Thymus (tissue), 11 donors: Measurements from ENCODE around the gene FAM107A. TPM values are rescaled to one million over a fixed set of nuclear protein-coding genes. Genes with fewer than 3 reads are reported as not detected.
"Not testable (repeated sequence)": the region's sequence is repeated elsewhere in the genome, so short reads cannot be mapped to it uniquely, and the experiment has no call there.

Experiments used
- DNase-seq, 9 donors: peaks; one replicate each; pipeline ENCODE4 v3.0.0-alpha.2; 2013; ENCODE audit warnings: low spot score in 9 of 9, low read depth in 6 of 9, missing footprints in 1 of 9
- H3K27ac ChIP-seq, 2 donors: one replicate each; pipeline ENCODE4 v1.5.1; 2013; ENCODE audit warnings: control low read depth in 1 of 2, low read depth in 1 of 2, low read length in 1 of 2, mild to moderate bottlenecking in 1 of 2, moderate library complexity in 1 of 2
- H3K27me3 ChIP-seq, 2 donors: one replicate each; pipeline ENCODE4 v1.5.1; 2013; ENCODE audit warnings: low read length in 1 of 2; ENCODE audit not compliant: control insufficient read depth in 2 of 2, insufficient read depth in 1 of 2
- H3K36me3 ChIP-seq, 2 donors: one replicate each; pipeline ENCODE4 v1.5.1; 2013; ENCODE audit warnings: low read length in 1 of 2, mild to moderate bottlenecking in 1 of 2, moderate library complexity in 1 of 2; ENCODE audit not compliant: control insufficient read depth in 2 of 2, insufficient read depth in 2 of 2
- H3K4me1 ChIP-seq, 2 donors: one replicate each; pipeline ENCODE4 v1.5.1; 2013; ENCODE audit warnings: low read length in 2 of 2; ENCODE audit not compliant: control insufficient read depth in 2 of 2, insufficient read depth in 2 of 2
- H3K4me3 ChIP-seq, 2 donors: one replicate each; pipeline ENCODE4 v1.5.1; 2013; ENCODE audit warnings: low read length in 2 of 2, control low read depth in 1 of 2, mild to moderate bottlenecking in 1 of 2
- H3K9me3 ChIP-seq, 2 donors: one replicate each; pipeline ENCODE4 v1.5.1; 2013; ENCODE audit warnings: low read length in 1 of 2, mild to moderate bottlenecking in 1 of 2; ENCODE audit not compliant: control insufficient read depth in 2 of 2, insufficient read depth in 1 of 2
- WGBS: extraction: QIAGEN DNeasy Blood & Tissue Kit; methylation state at CpG from one replicate; pipeline ENCODE4 v1.1.7; 2013; 5-methylcytosine and 5-hydroxymethylcytosine counted together
- polyA plus RNA-seq: library from polyadenylated mRNA; stranded (reverse); fragments of 200-250 nt; gene quantifications from one replicate; pipeline ENCODE4 v1.2.3, GENCODE V29; 2013
- total RNA-seq: library from RNA; stranded (reverse); fragments of 120-200 nt; gene quantifications from one replicate; pipeline ENCODE4 v1.2.4, GENCODE V29; 2013
- donor health status: healthy.

FAM107A gene
- total and polyA plus RNA-seq, 2 donors: 7.9 to 63.9 TPM

DNA sequence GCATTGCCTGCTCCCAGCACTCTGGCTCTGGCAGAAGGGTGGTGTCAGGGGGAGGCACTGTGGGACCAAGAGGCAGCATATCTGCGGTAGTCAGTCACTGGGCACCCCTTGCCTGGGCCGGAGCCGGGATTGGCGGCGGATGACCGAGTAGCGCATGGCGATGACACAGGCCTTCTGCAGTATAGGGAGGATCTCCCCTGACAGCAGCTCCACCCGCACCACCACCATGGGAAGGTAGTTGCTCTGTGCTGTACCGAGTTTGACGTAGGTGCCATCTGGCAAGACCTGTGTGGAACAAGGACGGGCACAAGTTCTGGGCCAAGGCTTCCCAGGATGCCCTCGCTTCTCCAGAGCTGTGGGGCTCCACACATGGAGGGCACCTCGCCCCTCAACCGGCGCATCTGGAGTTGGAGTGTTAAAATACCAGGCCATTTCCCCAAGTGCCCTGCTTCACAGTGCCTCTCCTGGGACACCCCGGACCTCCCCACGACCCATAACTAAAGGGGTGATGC lies 46.8 kb downstream of the FAM107A start:
- Histone ChIP-seq H3K9me3 (no peaks in the 10 kb centered on the region), H3K27me3 (no peaks in the 10 kb centered on the region), H3K36me3 (no peaks in the 10 kb centered on the region), H3K4me1 (peaks cover 0 to 5% of the 10 kb centered on the region in 2 donors), H3K27ac (no peak overlapping the region), H3K4me3 (no peak overlapping the region)
- no peak for DNase-seq
- whole genome bisulfite sequencing: 93% methylated on average over 18 of the region's 18 CpGs

DNA sequence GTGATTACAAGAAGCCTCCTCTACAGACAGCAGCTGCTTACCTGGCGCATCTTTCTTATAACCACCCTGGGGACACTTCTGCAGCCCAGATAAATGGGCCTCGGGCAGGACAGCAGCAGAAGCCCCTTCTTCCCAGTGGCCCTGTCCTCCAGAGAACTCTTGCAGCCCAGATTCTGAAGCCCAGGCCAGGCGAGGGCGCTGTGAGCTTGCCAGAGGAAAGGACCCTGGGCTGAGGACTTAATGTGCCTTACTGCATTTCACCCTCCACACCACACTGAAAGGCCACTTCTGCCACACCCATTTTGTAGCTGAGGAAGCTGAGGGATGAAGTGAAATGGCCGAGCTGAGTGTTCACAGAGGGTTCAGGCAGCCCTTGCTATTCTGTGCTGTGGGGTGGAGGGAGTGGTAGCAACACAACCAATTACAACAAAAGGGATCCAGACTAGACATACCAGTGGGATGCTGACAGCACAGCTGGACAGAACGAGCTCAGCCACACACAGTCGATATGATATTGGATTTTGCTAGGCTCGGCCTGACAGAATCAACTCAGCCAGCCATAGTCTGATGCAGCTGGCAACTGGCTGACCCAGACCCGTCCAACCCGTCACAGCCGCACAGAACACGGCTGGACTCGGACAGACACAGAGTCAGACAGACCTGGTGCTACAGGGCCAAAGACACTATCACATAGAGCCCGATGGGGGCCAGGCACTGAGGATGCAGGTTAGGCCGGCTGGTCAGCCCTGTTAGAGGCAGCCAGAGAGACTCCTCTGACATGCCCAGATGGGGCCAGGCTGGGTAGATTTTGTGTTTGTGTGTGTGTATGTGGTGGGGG lies 47.5 kb downstream of the FAM107A start:
- WGBS: 94% methylated on average over 15 of the region's 15 CpGs
- peaks cover 0 to 5% of the 10 kb centered on the region in 2 donors for H3K4me1 ChIP-seq
- H3K27me3 ChIP-seq: no peaks in the 10 kb centered on the region
- H3K9me3 ChIP-seq: no peaks in the 10 kb centered on the region
- DNase-seq: no peak
- H3K27ac ChIP-seq: no peak overlapping the region
- no peaks in the 10 kb centered on the region for H3K36me3 ChIP-seq
- H3K4me3 ChIP-seq: no peak overlapping the region

DNA sequence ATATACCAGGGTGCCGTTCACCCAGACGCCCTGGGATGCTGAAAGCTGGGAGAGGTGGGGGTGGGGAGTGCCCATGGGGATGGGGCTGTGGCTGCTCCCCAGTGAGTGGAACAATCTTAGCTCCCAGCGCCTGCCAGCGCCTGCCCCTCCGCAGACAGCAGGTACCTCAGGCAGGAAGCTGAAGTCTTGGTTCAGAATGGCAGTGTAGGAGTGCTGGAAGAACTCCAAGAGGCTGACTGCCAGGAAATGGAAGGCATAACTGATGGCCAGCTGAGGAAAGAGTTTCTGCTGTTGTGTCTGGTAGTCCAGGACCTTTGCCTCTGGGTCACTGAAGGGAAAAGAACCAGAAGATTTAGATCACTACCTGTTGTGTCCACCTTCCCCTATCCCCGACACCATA lies 48.6 kb downstream of the FAM107A start:
- Histone ChIP-seq H3K36me3 (no peaks in the 10 kb centered on the region), H3K9me3 (no peaks in the 10 kb centered on the region), H3K27ac (no peak overlapping the region), H3K27me3 (no peaks in the 10 kb centered on the region), H3K4me1 (peaks cover 0 to 5% of the 10 kb centered on the region in 2 donors), H3K4me3 (no peak overlapping the region)
- 49% methylated on average over 6 of the region's 6 CpGs for WGBS
- DNase-seq: no peak

DNA sequence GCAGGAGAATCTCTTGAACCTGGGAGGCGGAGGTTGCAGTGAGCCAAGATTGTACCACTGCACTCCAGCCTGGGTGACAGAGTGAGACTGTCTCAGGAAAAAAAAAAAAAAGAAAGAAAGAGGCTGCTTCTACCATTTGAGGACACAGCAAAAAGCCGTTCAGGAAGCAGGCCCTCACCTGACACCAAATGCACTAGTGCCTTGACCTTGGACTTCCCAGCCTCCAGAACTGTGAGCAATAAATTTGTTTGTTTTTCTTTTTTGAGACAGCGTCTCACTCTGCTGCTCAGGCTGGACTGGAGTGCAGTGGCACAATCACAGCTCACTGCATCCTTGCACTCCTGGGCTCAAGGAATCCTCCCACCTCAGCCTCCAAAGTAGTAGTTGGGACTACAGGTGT lies 49.8 kb downstream of the FAM107A start:
- H3K4me1 ChIP-seq, H3K36me3 ChIP-seq: not testable (repeated sequence)

DNA sequence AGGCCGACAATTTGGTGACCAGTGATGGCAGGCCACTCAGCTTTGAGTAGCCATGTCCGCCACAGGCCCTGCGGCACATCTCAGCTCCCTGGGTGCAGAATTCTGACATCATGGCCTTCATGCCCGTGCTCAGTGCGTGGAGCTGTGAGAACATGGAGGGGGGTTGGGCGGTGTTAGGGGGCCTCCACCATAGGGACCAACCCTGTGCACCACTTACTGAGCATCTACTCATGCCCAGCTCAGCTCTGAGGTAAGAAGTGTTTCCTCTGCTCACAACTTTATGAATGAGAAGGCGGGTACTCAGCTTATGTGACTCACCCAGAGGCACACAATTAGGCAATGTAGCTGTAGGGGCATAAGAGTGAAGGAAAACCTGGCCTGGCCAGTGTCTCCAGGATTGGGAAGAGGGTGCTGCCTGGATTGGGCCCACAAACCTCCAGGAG lies 50.7 kb downstream of the FAM107A start:
- H3K27me3 ChIP-seq: no peaks in the 10 kb centered on the region
- H3K9me3 ChIP-seq: no peaks in the 10 kb centered on the region
- no peaks in the 10 kb centered on the region for H3K4me1 ChIP-seq
- no peak overlapping the region for H3K27ac ChIP-seq
- no peak for DNase-seq
- H3K4me3 ChIP-seq: no peak overlapping the region
- no peaks in the 10 kb centered on the region for H3K36me3 ChIP-seq
- 96% methylated on average over 7 of the region's 7 CpGs for WGBS

More for the DNA sequence above, 49.8 kb downstream of the FAM107A start:
- not testable (repeated sequence) for H3K27me3 ChIP-seq, H3K4me3 ChIP-seq, DNase-seq, H3K9me3 ChIP-seq, H3K27ac ChIP-seq
- 93% methylated on average over 3 of the region's 3 CpGs for WGBS

DNA sequence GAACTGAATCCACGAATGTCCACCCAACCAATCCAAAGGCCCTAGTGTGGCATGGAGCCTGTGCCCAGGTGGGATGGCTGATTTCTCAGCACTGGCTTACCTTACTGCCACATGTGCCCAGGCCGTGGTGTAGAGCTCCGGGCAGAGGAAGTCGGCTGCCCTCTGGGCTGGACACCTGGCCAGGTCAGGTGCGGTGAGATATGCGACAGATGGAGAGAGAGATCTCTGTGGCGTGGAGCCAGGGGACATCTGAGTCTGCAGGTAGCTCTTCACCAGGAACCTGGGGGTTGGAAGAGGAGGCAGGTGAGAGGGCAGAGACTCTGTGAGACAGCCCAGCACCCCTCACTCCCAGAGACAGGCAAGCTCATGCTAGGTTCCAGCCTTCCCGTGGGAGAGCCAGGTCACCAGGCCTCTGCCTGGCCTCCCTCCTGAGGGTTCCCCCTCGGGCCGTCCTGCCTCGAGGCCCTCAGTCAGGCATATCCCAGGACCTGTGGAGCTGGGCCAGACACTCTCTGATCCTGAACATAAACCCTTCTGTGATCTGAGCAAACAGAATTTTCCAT lies 52.8 kb downstream of the FAM107A start:
- Histone ChIP-seq H3K4me1 (no peaks in the 10 kb centered on the region), H3K4me3 (no peak overlapping the region), H3K27me3 (no peaks in the 10 kb centered on the region), H3K36me3 (no peaks in the 10 kb centered on the region), H3K9me3 (no peaks in the 10 kb centered on the region), H3K27ac (no peak overlapping the region)
- DNase-seq: no peak
- 97% methylated on average over 11 of the region's 11 CpGs for WGBS

DNA sequence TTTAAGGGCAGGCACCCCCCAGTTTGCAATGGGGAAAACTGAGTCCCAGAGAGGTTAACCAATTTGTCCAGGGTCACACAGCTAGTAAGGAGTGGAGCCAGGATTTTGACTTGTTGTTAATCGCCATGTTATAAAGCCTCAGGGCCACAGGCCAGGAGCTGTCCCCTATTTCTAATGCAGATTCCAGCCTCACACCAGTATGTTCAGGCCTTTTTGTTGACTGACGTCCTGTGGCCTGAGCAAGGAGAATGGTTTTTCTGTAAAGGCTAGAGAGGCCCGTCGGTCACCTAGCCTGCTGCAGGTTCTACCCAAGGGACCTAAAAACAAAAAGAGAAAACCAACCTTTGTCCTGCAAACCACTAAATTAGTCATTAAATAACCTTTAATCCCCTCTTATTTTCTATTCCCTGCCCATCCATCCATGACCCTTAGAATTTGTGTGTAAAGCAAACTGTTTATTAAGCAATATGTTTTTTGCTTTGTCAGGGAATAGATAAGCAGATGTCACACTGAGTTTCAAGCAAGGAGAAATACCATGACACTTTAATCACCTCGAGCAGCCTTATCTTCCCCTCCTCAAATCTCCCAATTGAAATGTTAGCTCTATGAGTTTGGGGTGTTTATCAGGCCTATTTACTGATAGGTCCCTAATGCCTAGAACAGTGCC lies 54.3 kb downstream of the FAM107A start:
- Histone ChIP-seq H3K27ac (no peak overlapping the region), H3K27me3 (no peaks in the 10 kb centered on the region), H3K36me3 (no peaks in the 10 kb centered on the region), H3K4me1 (no peaks in the 10 kb centered on the region), H3K4me3 (no peak overlapping the region), H3K9me3 (no peaks in the 10 kb centered on the region)
- 96% methylated on average over 5 of the region's 5 CpGs for WGBS
- DNase-seq: no peak

DNA sequence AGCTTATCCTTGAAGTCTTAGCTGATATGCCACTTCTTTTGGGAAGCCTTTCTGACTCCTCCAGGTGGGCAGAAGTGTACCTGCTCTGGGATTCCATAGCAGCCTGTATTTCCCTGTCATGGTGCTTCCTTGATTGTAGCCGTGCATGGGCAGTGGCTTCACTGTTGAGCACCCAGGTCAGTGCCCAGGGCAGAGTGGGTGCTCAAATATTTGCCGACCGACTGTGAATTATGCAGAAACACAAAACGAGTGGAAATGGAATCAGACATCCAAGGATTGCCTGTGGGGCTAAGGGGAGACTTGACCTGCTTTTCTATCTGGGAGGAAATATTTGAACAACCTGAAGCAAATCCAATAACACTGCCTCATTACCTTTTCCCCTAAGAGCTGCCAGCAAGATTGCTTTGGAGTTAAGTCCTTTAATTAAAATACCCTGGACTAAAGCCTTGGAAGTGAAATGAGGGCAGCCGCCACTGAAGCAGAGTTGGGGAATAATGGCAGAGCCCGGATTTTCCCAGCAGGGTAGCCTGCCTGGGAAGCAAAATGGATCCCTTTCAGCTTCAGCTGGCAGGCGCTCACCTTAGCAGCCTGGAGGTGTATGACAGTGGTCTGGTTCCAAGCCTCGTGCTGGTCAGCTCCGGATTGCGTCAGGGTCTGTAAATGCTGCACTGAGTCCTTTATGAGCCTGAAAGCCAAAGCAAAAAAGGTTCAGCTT lies 55.1 kb downstream of the FAM107A start:
- no peaks in the 10 kb centered on the region for H3K4me1 ChIP-seq
- DNase-seq: no peak
- H3K9me3 ChIP-seq: no peaks in the 10 kb centered on the region
- no peak overlapping the region for H3K27ac ChIP-seq
- no peaks in the 10 kb centered on the region for H3K27me3 ChIP-seq
- H3K4me3 ChIP-seq: no peak overlapping the region
- no peaks in the 10 kb centered on the region for H3K36me3 ChIP-seq
- WGBS: 96% methylated on average over 10 of the region's 10 CpGs
